GM21390 (cell line): Measurements from ENCODE around the gene MYO5C.
A peak's percentile ranks its signal among the peaks of the same experiment; 100 is the strongest.
"Not testable (repeated sequence)": the region's sequence is repeated elsewhere in the genome, so short reads cannot be mapped to it uniquely, and the experiment has no call there.

ENCODE experiments used
- ATAC-seq: cut with Tn5 transposase; IDR thresholded peaks from one replicate; pipeline ENCODE4 v1.9.1; 2021; ENCODE audit not compliant: unreplicated experiment

The MYO5C gene

DNA sequence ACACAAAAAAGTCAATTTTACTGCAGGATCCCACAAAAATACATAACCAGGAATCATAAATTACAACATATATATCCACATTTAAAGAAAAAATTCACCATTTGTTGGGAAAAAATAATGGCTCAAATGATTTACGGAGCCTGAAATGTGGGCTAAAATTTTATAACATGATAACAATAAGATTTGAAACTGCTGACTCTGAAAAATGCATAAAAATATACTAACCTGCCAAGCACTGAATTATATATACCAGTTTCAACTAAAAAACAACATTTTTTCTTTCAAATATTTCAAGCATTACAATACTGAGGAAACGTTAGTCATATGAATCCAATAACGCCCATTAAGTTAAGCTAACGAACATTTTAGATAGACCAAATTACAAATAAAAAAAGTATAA lies 12.2 kb upstream of the MYO5C start:
- no peak for ATAC-seq

DNA sequence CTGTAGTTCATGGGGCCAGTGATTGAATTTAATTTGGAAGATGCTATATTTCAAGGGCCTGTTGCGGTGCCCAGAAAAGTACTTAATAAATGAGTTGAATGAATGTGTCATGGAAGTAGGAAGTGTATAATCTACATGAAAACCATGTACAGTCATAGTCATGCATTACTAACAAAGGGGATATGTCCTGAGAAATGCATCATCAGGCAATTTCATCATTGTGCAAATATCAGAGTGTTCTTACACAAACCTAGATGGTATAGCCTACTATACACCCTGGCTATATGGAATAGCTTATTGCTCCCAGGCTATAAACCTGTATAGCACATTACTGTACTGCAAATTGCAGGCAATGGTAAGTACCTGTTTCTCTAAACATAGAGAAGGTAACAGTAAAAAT lies 10.7 kb upstream of the MYO5C start:
- ATAC-seq = no peak

- ATAC-seq = no peak
These were observed 7.6 kb upstream of the MYO5C start for GRCh38 chr15:52303093-52303772.

- ATAC-seq = no peak
These were observed 5.8 kb upstream of the MYO5C start for GRCh38 chr15:52301265-52301847.

GRCh38 chr15:52294881-52295420 lies 653 bp downstream of the MYO5C start:
- ATAC-seq = no peak

GRCh38 chr15:52292780-52293392 lies 2.7 kb downstream of the MYO5C start:
- ATAC-seq = no peak

GRCh38 chr15:52291204-52291603 lies 4.4 kb downstream of the MYO5C start:
- peak; percentile 51 for ATAC-seq

- no peak for ATAC-seq
These were observed 4.8 kb downstream of the MYO5C start for GRCh38 chr15:52290800-52291199.

- no peak for ATAC-seq
These were observed 5.3 kb downstream of the MYO5C start for GRCh38 chr15:52290329-52290728.

- ATAC-seq = no peak
These were observed 5.9 kb downstream of the MYO5C start for GRCh38 chr15:52289629-52290081.

GRCh38 chr15:52288986-52289385 lies 6.6 kb downstream of the MYO5C start:
- ATAC-seq = no peak

- ATAC-seq = no peak
These were observed 7.3 kb downstream of the MYO5C start for GRCh38 chr15:52288051-52288942.

GRCh38 chr15:52287114-52287513 lies 8.5 kb downstream of the MYO5C start:
- ATAC-seq = no peak

DNA sequence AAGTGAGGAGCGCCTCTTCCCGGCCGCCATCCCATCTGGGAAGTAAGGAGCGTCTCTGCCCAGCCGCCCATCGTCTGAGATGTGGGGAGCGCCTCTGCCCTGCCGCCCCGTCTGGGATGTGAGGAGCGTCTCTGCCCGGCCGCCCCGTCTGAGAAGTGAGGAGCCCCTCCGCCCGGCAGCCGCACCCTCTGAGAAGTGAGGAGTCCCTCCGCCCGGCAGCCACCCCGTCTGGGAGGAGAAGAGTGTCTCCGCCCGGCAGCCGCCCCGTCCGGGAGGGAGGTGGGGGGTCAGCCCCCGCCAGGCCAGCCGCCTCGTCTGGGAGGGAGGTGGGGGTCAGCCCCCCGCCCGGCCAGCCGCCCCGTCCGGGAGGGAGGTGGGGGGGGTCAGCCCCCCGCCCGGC lies 9.7 kb downstream of the MYO5C start:
- not testable (repeated sequence) for ATAC-seq

GRCh38 chr15:52284164-52284563 lies 11.4 kb downstream of the MYO5C start:
- ATAC-seq = no peak

- ATAC-seq = no peak
These were observed 12.3 kb downstream of the MYO5C start for GRCh38 chr15:52283281-52283680.

- no peak for ATAC-seq
These were observed 13.2 kb downstream of the MYO5C start for GRCh38 chr15:52282418-52282817.

DNA sequence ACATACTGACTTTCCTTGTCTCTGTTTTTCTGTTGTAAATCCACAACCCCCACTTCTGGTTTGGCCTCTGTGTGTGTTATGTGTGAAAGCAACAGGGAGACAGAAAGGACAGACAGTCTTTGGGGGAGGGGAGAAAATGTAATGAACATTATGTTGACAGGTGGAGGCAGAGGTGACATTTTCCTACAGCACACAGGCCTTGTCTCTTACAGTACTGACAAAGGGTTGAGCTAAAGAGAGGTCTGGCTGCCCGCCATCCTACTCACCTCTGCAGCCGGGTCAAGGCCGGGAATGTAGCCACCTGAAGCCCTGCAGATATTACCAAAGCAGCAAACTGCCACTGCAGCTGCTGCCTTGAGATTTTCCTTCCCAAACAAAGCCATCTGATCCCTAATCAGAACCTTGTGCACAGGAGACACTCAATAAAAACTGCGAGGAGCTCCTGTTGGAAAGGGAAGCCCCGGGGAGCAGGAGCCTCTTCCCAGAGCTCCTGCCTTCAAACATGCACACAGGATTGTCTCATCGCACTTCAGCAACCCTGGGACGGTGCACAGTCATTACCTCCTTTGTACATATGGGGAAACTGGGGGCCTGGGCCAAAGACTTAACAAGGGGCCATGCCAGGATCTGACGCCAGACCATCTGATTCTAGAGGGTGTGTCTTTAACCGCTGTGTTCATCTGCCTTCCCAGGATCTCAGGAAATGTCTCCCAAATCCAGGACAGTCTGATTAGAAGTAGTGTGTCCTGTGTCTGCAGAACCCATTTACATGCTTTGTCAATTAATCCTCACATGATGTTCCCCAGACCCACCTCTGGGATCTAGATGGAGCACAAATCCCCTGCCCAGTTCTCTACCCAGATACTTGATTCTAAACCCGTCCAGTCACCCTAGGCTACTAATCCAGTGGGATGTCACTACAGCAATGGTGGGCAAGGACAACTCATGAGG lies 14.2 kb downstream of the MYO5C start:
- ATAC-seq = no peak

- ATAC-seq = no peak
These were observed 15.1 kb downstream of the MYO5C start for GRCh38 chr15:52280326-52281084.
